SK-N-MC (cell line): ENCODE results near the gene PDE4C.

ENCODE experiments used
- DNase-seq: peaks from one replicate; pipeline ENCODE4 v3.0.0-alpha.2; 2011; ENCODE audit warnings: low read depth, low spot score
- H3K27ac ChIP-seq: fragments of 200-600 bp; sonication (generic); 2 replicates; pipeline ENCODE4 v1.5.1; 2016; ENCODE audit warnings: mixed run types
- H3K36me3 ChIP-seq: fragments of 200-600 bp; sonication (generic); 2 replicates; pipeline ENCODE4 v1.6.1; 2017; ENCODE audit warnings: antibody characterized with exemption, low read length, mixed read lengths; ENCODE audit not compliant: insufficient read depth
- H3K4me3 ChIP-seq: fragments of 200-600 bp; sonication (generic); 2 replicates; pipeline ENCODE4 v1.5.1; 2016
- H3K9ac ChIP-seq: fragments of 200-600 bp; sonication (generic); 2 replicates; pipeline ENCODE4 v1.8.0; 2017; ENCODE audit warnings: mixed run types, mixed read lengths; ENCODE audit not compliant: insufficient read length
- H3K9me3 ChIP-seq: fragments of 200-600 bp; sonication (generic); 2 replicates; pipeline ENCODE4 v1.6.1; 2017; ENCODE audit warnings: low read depth, mild to moderate bottlenecking, antibody characterized with exemption, low read length, moderate library complexity, mixed read lengths
- EZH2 ChIP-seq: fragments of 200-600 bp; sonication (generic); IDR thresholded peaks from one replicate; pipeline ENCODE4 v1.6.1; 2017; ENCODE audit warnings: antibody characterized with exemption
- FOXP2 ChIP-seq: optimal IDR thresholded peaks from 2 replicates; pipeline ENCODE3; 2011; ENCODE audit warnings: mild to moderate bottlenecking, moderate library complexity; ENCODE audit not compliant: insufficient read depth; ENCODE audit errors: extremely low read length, control extremely low read depth
- POLR2AphosphoS5 ChIP-seq: IDR thresholded peaks from 2 replicates; pipeline ENCODE4 v1.6.1; 2012; ENCODE audit warnings: mild to moderate bottlenecking, low read depth, low read length, borderline replicate concordance

Gene PDE4C

GRCh38 chr19:18191640-18192062 lies 34.6 kb downstream of the PDE4C start:
- Histone ChIP-seq H3K9me3 (no peaks in the 10 kb centered on the region), H3K36me3 (no peaks in the 10 kb centered on the region; the same call in 1 of the 2 replicates), H3K27ac (peak overlapping the region; percentile 78), H3K4me3 (peak overlapping the region; percentile 90), H3K9ac (no peak overlapping the region)
- no peak for DNase-seq
- TF ChIP-seq FOXP2 (no peak), POLR2AphosphoS5 (no peak), EZH2 (no peak)

GRCh38 chr19:18190278-18190677 lies 36.0 kb downstream of the PDE4C start:
- TF ChIP-seq FOXP2 (no peak), EZH2 (no peak), POLR2AphosphoS5 (no peak)
- H3K9me3 ChIP-seq: no peaks in the 10 kb centered on the region
- no peak for DNase-seq
- H3K4me3 ChIP-seq: no peak overlapping the region
- no peak overlapping the region for H3K27ac ChIP-seq
- H3K36me3 ChIP-seq: no peaks in the 10 kb centered on the region
- no peak overlapping the region for H3K9ac ChIP-seq

- Histone ChIP-seq H3K9me3 (no peaks in the 10 kb centered on the region), H3K9ac (no peak overlapping the region), H3K36me3 (no peaks in the 10 kb centered on the region), H3K27ac (no peak overlapping the region), H3K4me3 (no peak overlapping the region)
- no peak for DNase-seq
- no peak for TF ChIP-seq FOXP2
- TF ChIP-seq POLR2AphosphoS5: no peak
- TF ChIP-seq EZH2: no peak
These were observed 40.7 kb downstream of the PDE4C start for GRCh38 chr19:18185538-18185937.

- Histone ChIP-seq H3K9ac (no peak overlapping the region), H3K9me3 (no peaks in the 10 kb centered on the region), H3K27ac (no peak overlapping the region), H3K36me3 (no peaks in the 10 kb centered on the region), H3K4me3 (no peak overlapping the region)
- DNase-seq: no peak
- no peak for TF ChIP-seq FOXP2
- no peak for TF ChIP-seq EZH2
- no peak for TF ChIP-seq POLR2AphosphoS5
These were observed 42.7 kb downstream of the PDE4C start for GRCh38 chr19:18183529-18183928.

- DNase-seq: no peak
- Histone ChIP-seq H3K9ac (no peak overlapping the region), H3K27ac (no peak overlapping the region), H3K36me3 (no peaks in the 10 kb centered on the region), H3K9me3 (no peaks in the 10 kb centered on the region), H3K4me3 (no peak overlapping the region)
- TF ChIP-seq FOXP2: no peak
- no peak for TF ChIP-seq POLR2AphosphoS5
- TF ChIP-seq EZH2: no peak
These were observed 46.3 kb downstream of the PDE4C start for GRCh38 chr19:18179957-18180356.

- Histone ChIP-seq H3K27ac (no peak overlapping the region), H3K36me3 (no peaks in the 10 kb centered on the region), H3K9me3 (no peaks in the 10 kb centered on the region), H3K9ac (no peak overlapping the region), H3K4me3 (no peak overlapping the region)
- no peak for TF ChIP-seq EZH2
- TF ChIP-seq POLR2AphosphoS5: no peak
- TF ChIP-seq FOXP2: no peak
- no peak for DNase-seq
These were observed 49.6 kb downstream of the PDE4C start for GRCh38 chr19:18176367-18177310.

GRCh38 chr19:18174983-18175382 lies 51.3 kb downstream of the PDE4C start:
- Histone ChIP-seq H3K4me3 (no peak overlapping the region), H3K9ac (no peak overlapping the region), H3K9me3 (no peaks in the 10 kb centered on the region), H3K27ac (no peak overlapping the region), H3K36me3 (no peaks in the 10 kb centered on the region)
- no peak for DNase-seq
- TF ChIP-seq FOXP2 (no peak), EZH2 (no peak), POLR2AphosphoS5 (no peak)
